COLO829 (cell line): ENCODE data around the gene MMRN2.
"Not testable (repeated sequence)": the region's sequence is repeated elsewhere in the genome, so short reads cannot be mapped to it uniquely, and the experiment has no call there.

Experiments
- DNase-seq: peaks from one replicate; pipeline ENCODE4 v3.0.0; 2012; ENCODE audit warnings: low spot score

Gene MMRN2

GRCh38 chr10:86941991-86942421 is 15.4 kb downstream of the MMRN2 start:
- DNase-seq = no peak

GRCh38 chr10:86941426-86941825 is 16.0 kb downstream of the MMRN2 start:
- DNase-seq = no peak

- no peak for DNase-seq
These were observed 16.7 kb downstream of the MMRN2 start for GRCh38 chr10:86940677-86941076.

- not testable (repeated sequence) for DNase-seq
These were observed 17.3 kb downstream of the MMRN2 start for GRCh38 chr10:86940076-86940475.

- DNase-seq = no peak
These were observed 19.2 kb downstream of the MMRN2 start for GRCh38 chr10:86938260-86938659.

GRCh38 chr10:86937502-86938154 is 19.8 kb downstream of the MMRN2 start:
- no peak for DNase-seq

GRCh38 chr10:86936661-86937501 is 20.5 kb downstream of the MMRN2 start:
- DNase-seq = no peak

- not testable (repeated sequence) for DNase-seq
These were observed 23.2 kb downstream of the MMRN2 start for GRCh38 chr10:86934162-86934711.

GRCh38 chr10:86932674-86933073 is 24.7 kb downstream of the MMRN2 start:
- no peak for DNase-seq

- no peak for DNase-seq
These were observed 25.5 kb downstream of the MMRN2 start for GRCh38 chr10:86931872-86932271.

- DNase-seq = no peak
These were observed 27.7 kb downstream of the MMRN2 start for GRCh38 chr10:86929468-86930380.

- no peak for DNase-seq
These were observed 34.9 kb downstream of the MMRN2 start for GRCh38 chr10:86922553-86922961.

GRCh38 chr10:86918022-86918471 is 39.4 kb downstream of the MMRN2 start:
- DNase-seq = no peak

GRCh38 chr10:86914734-86915133 is 42.7 kb downstream of the MMRN2 start:
- no peak for DNase-seq

- DNase-seq = no peak
These were observed 52.0 kb downstream of the MMRN2 start for GRCh38 chr10:86905429-86905828.

- DNase-seq = no peak
These were observed 52.8 kb downstream of the MMRN2 start for GRCh38 chr10:86904600-86904999.

GRCh38 chr10:86900955-86901354 is 56.5 kb downstream of the MMRN2 start:
- DNase-seq = no peak

GRCh38 chr10:86899670-86900276 is 57.6 kb downstream of the MMRN2 start:
- peak; percentile 36 for DNase-seq

- DNase-seq = no peak
These were observed 58.3 kb downstream of the MMRN2 start for GRCh38 chr10:86899132-86899531.

GRCh38 chr10:86898511-86898910 is 58.9 kb downstream of the MMRN2 start:
- DNase-seq = no peak

- no peak for DNase-seq
These were observed 67.4 kb downstream of the MMRN2 start for GRCh38 chr10:86889997-86890396.
